ENCODE data around the gene FABP7.

DNA sequence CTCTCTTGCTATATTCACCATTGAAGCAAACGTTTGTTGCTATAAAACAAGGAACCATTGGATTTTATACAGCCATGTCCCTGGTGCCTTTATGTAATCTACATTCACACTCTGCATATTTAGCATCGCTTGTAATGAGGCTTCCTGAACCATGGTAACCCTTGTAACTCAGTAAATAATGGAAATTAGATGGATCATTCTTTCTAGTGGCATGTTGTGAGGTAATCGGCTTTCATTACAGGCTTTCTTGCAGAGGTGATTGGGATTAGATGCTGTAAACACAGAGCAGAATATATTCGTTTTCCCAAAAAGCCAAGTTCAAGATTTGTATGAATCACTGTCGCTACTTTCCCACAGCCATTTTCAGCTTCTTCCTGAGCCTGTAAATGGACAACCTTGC is 45.6 kb downstream of the FABP7 start:
- TF ChIP-seq, protein P1, sequence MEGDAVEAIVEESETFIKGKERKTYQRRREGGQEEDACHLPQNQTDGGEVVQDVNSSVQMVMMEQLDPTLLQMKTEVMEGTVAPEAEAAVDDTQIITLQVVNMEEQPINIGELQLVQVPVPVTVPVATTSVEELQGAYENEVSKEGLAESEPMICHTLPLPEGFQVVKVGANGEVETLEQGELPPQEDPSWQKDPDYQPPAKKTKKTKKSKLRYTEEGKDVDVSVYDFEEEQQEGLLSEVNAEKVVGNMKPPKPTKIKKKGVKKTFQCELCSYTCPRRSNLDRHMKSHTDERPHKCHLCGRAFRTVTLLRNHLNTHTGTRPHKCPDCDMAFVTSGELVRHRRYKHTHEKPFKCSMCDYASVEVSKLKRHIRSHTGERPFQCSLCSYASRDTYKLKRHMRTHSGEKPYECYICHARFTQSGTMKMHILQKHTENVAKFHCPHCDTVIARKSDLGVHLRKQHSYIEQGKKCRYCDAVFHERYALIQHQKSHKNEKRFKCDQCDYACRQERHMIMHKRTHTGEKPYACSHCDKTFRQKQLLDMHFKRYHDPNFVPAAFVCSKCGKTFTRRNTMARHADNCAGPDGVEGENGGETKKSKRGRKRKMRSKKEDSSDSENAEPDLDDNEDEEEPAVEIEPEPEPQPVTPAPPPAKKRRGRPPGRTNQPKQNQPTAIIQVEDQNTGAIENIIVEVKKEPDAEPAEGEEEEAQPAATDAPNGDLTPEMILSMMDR (IDR thresholded peaks at IDR 0.05) = no peak
- TF ChIP-seq POLR2A (IDR thresholded peaks at IDR 0.05) = no peak

Data from testis (tissue), 2 donors.